K562 (cell line): ENCODE results near the gene AFF1. TPM values are rescaled to one million over a fixed set of nuclear protein-coding genes. Genes with fewer than 3 reads are reported as not detected.

Source experiments
- ATAC-seq: fragments of 200-7000 bp; cut with Tn5 transposase; 3 replicates; pipeline ENCODE4 v1.9.1; 2020; ENCODE audit warnings: moderate library complexity
- BruUV-seq: library from RNA; stranded (reverse); fragments of 400-500 nt; replicated peaks from 2 replicates; lab custom pipeline; 2021; lab: Mats Ljungman, UMichigan
- CTCF ChIA-PET: fragments of 300-600 bp; formaldehyde crosslinking; extraction: SDS; loops from one replicate; lab custom pipeline; 2021; ENCODE audit warnings: low intra/inter-chr PET ratio; lab: Yijun Ruan, JAX
- POLR2A ChIA-PET: fragments of 300-600, 350-650 bp; sonication (Branson Sonifier 250); formaldehyde crosslinking; extraction: SDS; loops from one replicate; lab custom pipeline; 2021; ENCODE audit warnings: antibody characterized with exemption, inconsistent platforms; lab: Yijun Ruan, JAX
- DNase-seq, 4 experiments: peaks; one replicate each; pipeline versions ENCODE4 v3.0.0 to v3.0.0-alpha.2; 2011 to 2018; ENCODE audit warnings: low spot score in 3 of 4, mixed read lengths in 3 of 4; ENCODE audit errors: extremely low read depth in 1 of 4
- FAIRE-seq: peaks from 2 replicates; lab custom pipeline; 2011; peaks lifted over from hg19 to GRCh38; lab: Jason Lieb, UNC
- H2AFZ ChIP-seq: 2 replicates; pipeline ENCODE4 v1.6.0; 2011; ENCODE audit warnings: low read depth, low read length, control low read depth, inconsistent platforms
- H3K27ac ChIP-seq: fragments of 200-600 bp; 3 replicates; pipeline ENCODE4 v1.8.0; 2011; ENCODE audit warnings: low read depth, mild to moderate bottlenecking, control low read depth, inconsistent platforms, low read length, moderate library complexity, mixed read lengths; ENCODE audit errors: extremely low read depth
- H3K27me3 ChIP-seq, 2 experiments: fragments of 300-600 bp in 1 of 2; 2 replicates in 1 of 2; 3 replicates in 1 of 2; pipeline versions ENCODE4 v1.6.0 to v1.8.0; 2011; ENCODE audit warnings: inconsistent platforms in 2 of 2, low read length in 2 of 2, mild to moderate bottlenecking in 1 of 2, mixed read lengths in 1 of 2, moderate library complexity in 1 of 2; ENCODE audit not compliant: control insufficient read depth in 2 of 2, insufficient read depth in 2 of 2
- H3K36me3 ChIP-seq: fragments of 300-600 bp; 3 replicates; pipeline ENCODE4 v1.8.0; 2011; ENCODE audit warnings: mild to moderate bottlenecking, low read length, inconsistent platforms; ENCODE audit not compliant: control insufficient read depth, insufficient read depth
- H3K4me1 ChIP-seq, 2 experiments: fragments of 200-600 bp in 1 of 2; replicated peaks in 1 of 2; 2 replicates in 1 of 2; 3 replicates in 1 of 2; pipeline versions ENCODE4 v1.5.1 to v1.8.0; 2011; ENCODE audit warnings: inconsistent platforms in 2 of 2, low read length in 2 of 2, mild to moderate bottlenecking in 1 of 2, mixed read lengths in 1 of 2, moderate library complexity in 1 of 2; ENCODE audit not compliant: control insufficient read depth in 2 of 2, insufficient read depth in 2 of 2
- H3K4me2 ChIP-seq: 2 replicates; pipeline ENCODE4 v1.6.1; 2011; ENCODE audit warnings: low read length, control low read depth, inconsistent platforms, mixed read lengths; ENCODE audit not compliant: insufficient read depth
- H3K4me3 ChIP-seq: fragments of 200-600 bp; sonication (generic), shearing (Covaris generic); 2 replicates; pipeline ENCODE4 v1.5.1; 2016; ENCODE audit warnings: control low read depth, inconsistent platforms
- H3K79me2 ChIP-seq: fragments of 200-600 bp; 3 replicates; pipeline ENCODE4 v1.8.0; 2011; ENCODE audit warnings: low read length, inconsistent platforms; ENCODE audit not compliant: control insufficient read depth, insufficient read depth
- H3K9ac ChIP-seq, 2 experiments: 2 replicates each; pipeline versions ENCODE4 v1.6.0 to v1.6.1; 2011; ENCODE audit warnings: low read depth in 2 of 2, low read length in 2 of 2, control low read depth in 1 of 2, inconsistent platforms in 1 of 2, mild to moderate bottlenecking in 1 of 2, mixed read lengths in 1 of 2; ENCODE audit not compliant: insufficient read depth in 1 of 2
- H3K9me1 ChIP-seq: one replicate; pipeline ENCODE4 v1.6.0; 2011; ENCODE audit warnings: inconsistent platforms, mild to moderate bottlenecking, low read length, moderate library complexity; ENCODE audit not compliant: control insufficient read depth, insufficient read depth
- H3K9me3 ChIP-seq: replicated peaks from 2 replicates; pipeline ENCODE4 v1.5.1; 2011; ENCODE audit warnings: low read depth, low read length, inconsistent platforms; ENCODE audit not compliant: control insufficient read depth, insufficient read depth
- H4K20me1 ChIP-seq: replicated peaks from 2 replicates; pipeline ENCODE4 v1.6.1; 2011; ENCODE audit warnings: low read length, inconsistent platforms, mixed read lengths; ENCODE audit not compliant: control insufficient read depth, insufficient read depth
- ARNT ChIP-seq, 2 experiments: fragments of 450-650 bp; IDR thresholded peaks; 2 replicates each; pipeline ENCODE4 v1.6.1; 2016; ENCODE audit warnings: mild to moderate bottlenecking in 1 of 2
- ATF7 ChIP-seq: fragments of 450-650 bp; IDR thresholded peaks from 2 replicates; pipeline ENCODE4 v1.7.1; 2014; ENCODE audit warnings: mild to moderate bottlenecking, moderate library complexity
- CBFA2T2 ChIP-seq: fragments of 450-650 bp; conservative IDR thresholded peaks from 2 replicates; pipeline ENCODE4 v1.6.1; 2017; ENCODE audit warnings: mild to moderate bottlenecking
- CBFA2T3 ChIP-seq: fragments of 450-650 bp; IDR thresholded peaks from 2 replicates; pipeline ENCODE4 v1.6.1; 2017
- CTCFL ChIP-seq: IDR thresholded peaks from 2 replicates; pipeline ENCODE4 v1.6.1; 2011; ENCODE audit warnings: borderline replicate concordance, low read depth, mild to moderate bottlenecking, moderate library complexity, low read length; ENCODE audit not compliant: insufficient read depth, poor library complexity, severe bottlenecking
- EGR1 ChIP-seq: fragments of 450-650 bp; conservative IDR thresholded peaks from 2 replicates; pipeline ENCODE4 v1.6.1; 2017; ENCODE audit warnings: mild to moderate bottlenecking
- ELF2 ChIP-seq: fragments of 250-450 bp; sonication (Bioruptor Pico); IDR thresholded peaks from 2 replicates; pipeline ENCODE4 v1.5.0; 2021; ENCODE audit warnings: mild to moderate bottlenecking
- FOXK2 ChIP-seq, 2 experiments: fragments of 450-650 bp; IDR thresholded peaks in 1 of 2; conservative IDR thresholded peaks in 1 of 2; 2 replicates each; pipeline ENCODE4 v1.6.1; 2016; ENCODE audit warnings: low read depth in 2 of 2, mild to moderate bottlenecking in 1 of 2
- HDAC1 ChIP-seq, 2 experiments: fragments of 450-650 bp; IDR thresholded peaks; 2 replicates each; pipeline ENCODE4 v1.6.1; 2016 to 2017; ENCODE audit warnings: inconsistent platforms in 1 of 2, mild to moderate bottlenecking in 1 of 2, moderate library complexity in 1 of 2
- IRF9 ChIP-seq: fragments of 450-650 bp; IDR thresholded peaks from 2 replicates; pipeline ENCODE4 v1.6.1; 2016; ENCODE audit warnings: missing biosample characterization, missing genetic modification characterization
- NR2C2 ChIP-seq, 2 experiments: fragments of 200-800 bp in 1 of 2; sonication (Bioruptor generic) in 1 of 2; sonication (generic) in 1 of 2; formaldehyde crosslinking in 1 of 2; IDR thresholded peaks; 2 replicates each; pipeline versions ENCODE4 v1.6.1 to v1.8.0; 2016 to 2022; ENCODE audit warnings: mild to moderate bottlenecking in 1 of 2, missing compliant biosample characterization in 1 of 2, missing genetic modification characterization in 1 of 2, missing genetic modification reagents in 1 of 2
- PCBP2 ChIP-seq: fragments of 200-400 bp; formaldehyde crosslinking; IDR thresholded peaks from 2 replicates; pipeline ENCODE4 v1.6.1; 2018; ENCODE audit warnings: low read length, low read depth, mild to moderate bottlenecking, moderate library complexity; ENCODE audit not compliant: poor library complexity, severe bottlenecking
- RCOR1 ChIP-seq, 2 experiments: IDR thresholded peaks; 2 replicates each; pipeline ENCODE4 v1.6.1; 2012; ENCODE audit warnings: low read depth in 2 of 2, low read length in 2 of 2, borderline replicate concordance in 1 of 2, improper control_type of control experiment in 1 of 2
- SREBF2 ChIP-seq: sonication (generic); formaldehyde crosslinking; IDR thresholded peaks from 2 replicates; pipeline ENCODE4 v1.4.0; 2020; ENCODE audit warnings: mild to moderate bottlenecking, missing genetic modification reagents
- TAL1 ChIP-seq: fragments of 450-650 bp; IDR thresholded peaks from 2 replicates; pipeline ENCODE4 v1.6.1; 2016; ENCODE audit warnings: mild to moderate bottlenecking
- TCF3 ChIP-seq: sonication (generic); formaldehyde crosslinking; IDR thresholded peaks from 2 replicates; pipeline ENCODE4 v1.4.0; 2020; ENCODE audit warnings: mild to moderate bottlenecking, missing genetic modification reagents
- TEAD4 ChIP-seq, 2 experiments: sonication (generic) in 1 of 2; formaldehyde crosslinking in 1 of 2; IDR thresholded peaks; 2 replicates each; pipeline versions ENCODE4 v1.6.1 to v1.8.0; 2012 to 2022; ENCODE audit warnings: borderline replicate concordance in 1 of 2, inconsistent platforms in 1 of 2, low read length in 1 of 2, mild to moderate bottlenecking in 1 of 2, missing genetic modification reagents in 1 of 2
- VEZF1 ChIP-seq: fragments of 200-800 bp; sonication (Bioruptor generic); IDR thresholded peaks from 2 replicates; pipeline ENCODE4 v1.6.1; 2017; ENCODE audit warnings: missing genetic modification characterization, missing compliant biosample characterization
- WGBS: fragments of 100-300 bp; shearing (Covaris generic); methylation state at CpG from one replicate; pipeline ENCODE4 v1.1.6; 2016; ENCODE audit warnings: low coverage, mixed read lengths; ENCODE audit not compliant: insufficient coverage; ENCODE audit errors: missing lambda C conversion rate; 5-methylcytosine and 5-hydroxymethylcytosine counted together
- in situ Hi-C: fragments of 300-500 bp; cut with MboI; formaldehyde crosslinking; loops from 4 replicates; pipeline ENCODE4 v1.15.0; 2018; ENCODE audit warnings: inconsistent platforms, mixed read lengths
- intact Hi-C: fragments of 100-400 bp; cut with micrococcal nuclease; formaldehyde crosslinking; loops from 2 replicates; pipeline ENCODE4 v1.14.2; 2022
- polyA plus RNA-seq, 8 experiments: library from polyadenylated mRNA; depleted of rRNA in 4 of 8; stranded (reverse) in 5 of 8; unstranded in 3 of 8; fragments of >200 nt; fragmentation: Nextera tagmentation in 2 of 8; fragmentation: Illumina TruSeq in 1 of 8; extraction: Ambion mirVana in 2 of 8; extraction: Trizol in 1 of 8; gene quantifications; 2 replicates each; pipeline versions ENCODE4 v1.2.1 to v1.2.3, GENCODE V29; 2011 to 2014; ENCODE audit warnings: inconsistent platforms in 1 of 8, missing spikeins in 1 of 8
- total RNA-seq, 7 experiments: library from RNA; depleted of rRNA in 6 of 7; stranded (reverse); fragments of >200 nt in 6 of 7; fragmentation: Illumina TruSeq in 2 of 7; extraction: Trizol in 2 of 7; gene quantifications; 2 replicates each; pipeline versions ENCODE4 v1.2.1 to v1.2.3, GENCODE V29; 2011 to 2021; ENCODE audit warnings: low replicate concordance in 1 of 7

AFF1 gene
- total and polyA plus RNA-seq, 9 of the 15 experiments (the other 6 are each of a cell fraction or from before 2014, with no cell fraction given), result 4.1 to 47.5 (median 17.2) TPM

GRCh38 chr4:86972997-86973396 lies 38.2 kb downstream of the AFF1 start:
- DNase-seq (peak in 2 of 4 experiments; percentile 63 to 73), FAIRE-seq (peak; percentile 57), ATAC-seq (peak; percentile 89)
- Histone ChIP-seq H3K79me2 (peaks cover 29% of the 10 kb centered on the region), H2AFZ (no peak overlapping the region), H3K9me3 (no peaks in the 10 kb centered on the region), H3K27me3 (no peaks in the 10 kb centered on the region), H3K27ac (no peak overlapping the region), H3K9ac (peak overlapping the region; percentile 9 to 46; a peak in 2 of 4 replicates), H3K4me2 (peak overlapping the region; percentile 20), H3K4me3 (no peak overlapping the region), H3K4me1 (peaks cover 24 to 34% of the 10 kb centered on the region in 2 experiments), H4K20me1 (peaks cover 4% of the 10 kb centered on the region; the same call in 1 of the 2 replicates), H3K9me1 (peaks cover 3% of the 10 kb centered on the region), H3K36me3 (peaks cover 2% of the 10 kb centered on the region; the same call in 1 of the 3 replicates)
- POLR2A ChIA-PET, result interaction anchor here (1.6 kb wide), 1 partner anchor 33 kb away, joined by 5 read pairs; no protein-coding TSS in a partner anchor
- intact Hi-C loops, result no loop called here
- in situ Hi-C loops, result no loop called here
- CTCF ChIA-PET, result no interaction called here
- no TSS peak for BruUV-seq
- WGBS, result 44% methylated on average over 3 of the region's 3 CpGs
- TF ChIP-seq NR2C2 (CRISPR knock-in tag; IDR thresholded peaks at IDR 0.05), result no peak
- peak; percentile 60 for TF ChIP-seq NR2C2 (tag; IDR thresholded peaks at IDR 0.05)
- TF ChIP-seq FOXK2 (conservative IDR thresholded peaks at IDR 0.05 in 1 of 2, IDR thresholded peaks at IDR 0.05 in 1 of 2; ENCODE audit: low read depth in 2 of 2), result peak in 1 of 2 experiments; percentile 30; a peak in 1 of 4 replicates
- peak in 1 of 2 experiments; percentile 61; a peak in 1 of 4 replicates for TF ChIP-seq HDAC1 (IDR thresholded peaks at IDR 0.05)
- 0 out of 2 replicates have a peak, but pooled peaks have one; percentile 14 for TF ChIP-seq EGR1
- TF ChIP-seq PCBP2, result no peak
- TF ChIP-seq CTCFL, result no peak
- no peak for TF ChIP-seq ELF2 (CRISPR knock-in tag)
- peak; percentile 46; the same call in 1 of the 2 replicates for TF ChIP-seq VEZF1 (CRISPR knock-in tag)
- TF ChIP-seq CBFA2T2, result peak; percentile 43
- peak in 1 of 2 experiments; percentile 61; a peak in 1 of 4 replicates for TF ChIP-seq RCOR1 (IDR thresholded peaks at IDR 0.05; ENCODE audit: borderline replicate concordance in 1 of 2, low read depth in 2 of 2, low read length in 2 of 2)
- TF ChIP-seq CBFA2T3, result peak; percentile 66
- no peak for TF ChIP-seq ATF7
- TF ChIP-seq TAL1, result peak; percentile 25; the same call in 1 of the 2 replicates
- peak; percentile 55; the same call in 1 of the 2 replicates for TF ChIP-seq IRF9 (tag)
- no peak for TF ChIP-seq SREBF2 (CRISPR knock-in tag)
- TF ChIP-seq TEAD4 (IDR thresholded peaks at IDR 0.05; ENCODE audit: low read length), result peak; percentile 28; the same call in 1 of the 2 replicates
- no peak for TF ChIP-seq TEAD4 (CRISPR knock-in tag; IDR thresholded peaks at IDR 0.05; ENCODE audit: borderline replicate concordance)
- TF ChIP-seq ARNT (IDR thresholded peaks at IDR 0.05), result 0 out of 4 replicates have a peak, but pooled peaks of 1 of the 2 experiments have one; percentile 33
- peak; percentile 42; the same call in 1 of the 2 replicates for TF ChIP-seq TCF3
